HEK293 (cell line): ENCODE data around the gene RRAS.
"Not testable (repeated sequence)": the region's sequence is repeated elsewhere in the genome, so short reads cannot be mapped to it uniquely, and the experiment has no call there.

Source experiments
- CTCF ChIA-PET: fragments of 350-600 bp; formaldehyde crosslinking; extraction: SDS; loops from one replicate; lab custom pipeline; 2021; ENCODE audit warnings: antibody characterized with exemption; lab: Yijun Ruan, JAX
- POLR2A ChIA-PET: fragments of 300-600 bp; formaldehyde crosslinking; extraction: SDS; loops from one replicate; lab custom pipeline; 2020; ENCODE audit warnings: antibody characterized with exemption, inconsistent platforms; lab: Yijun Ruan, JAX
- H3K27ac ChIP-seq: fragments of 200-500 bp; sonication (Bioruptor generic); 2 replicates; pipeline ENCODE4 v1.5.1; 2014; ENCODE audit warnings: low read depth, low read length, control low read depth, inconsistent platforms; ENCODE audit errors: extremely low read depth
- H3K36me3 ChIP-seq, 2 experiments: fragments of 200-500 bp in 1 of 2; sonication (Bioruptor generic) in 1 of 2; 1 replicate in 1 of 2; 2 replicates in 1 of 2; pipeline ENCODE4 v1.5.1; 2014 to 2017; ENCODE audit warnings: inconsistent platforms in 2 of 2, low read length in 2 of 2; ENCODE audit not compliant: control insufficient read depth in 2 of 2, insufficient read depth in 1 of 2
- H3K4me1 ChIP-seq: fragments of 200-500 bp; sonication (Bioruptor generic); 2 replicates; pipeline ENCODE4 v1.5.1; 2014; ENCODE audit warnings: mild to moderate bottlenecking, low read length, inconsistent platforms; ENCODE audit not compliant: control insufficient read depth, insufficient read depth
- H3K4me3 ChIP-seq: 2 replicates; pipeline ENCODE4 v1.5.1; 2011; ENCODE audit warnings: low read depth, mild to moderate bottlenecking, control low read depth, low read length, moderate library complexity
- H3K9me3 ChIP-seq: fragments of 200-500 bp; sonication (Bioruptor generic); 2 replicates; pipeline ENCODE4 v1.5.1; 2014; ENCODE audit warnings: low read depth, low read length, inconsistent platforms; ENCODE audit not compliant: control insufficient read depth, insufficient read depth
- FEZF1 ChIP-seq: fragments of 450-650 bp; formaldehyde crosslinking; IDR thresholded peaks from 2 replicates; pipeline ENCODE4 v1.5.1; 2016; ENCODE audit warnings: missing biosample characterization, missing genetic modification characterization
- GLIS2 ChIP-seq: fragments of 450-650 bp; formaldehyde crosslinking; IDR thresholded peaks from 2 replicates; pipeline ENCODE4 v1.5.1; 2016; ENCODE audit warnings: missing biosample characterization, missing genetic modification characterization
- HOXD13 ChIP-seq: sonication (generic); formaldehyde crosslinking; IDR thresholded peaks from 2 replicates; pipeline ENCODE4 v1.8.0; 2022; ENCODE audit warnings: missing genetic modification reagents, borderline replicate concordance
- KLF10 ChIP-seq: fragments of 450-650 bp; IDR thresholded peaks from 2 replicates; pipeline ENCODE4 v1.5.1; 2018; ENCODE audit warnings: missing biosample characterization, mild to moderate bottlenecking, missing genetic modification characterization
- TRIM28 ChIP-seq: IDR thresholded peaks from 2 replicates; pipeline ENCODE4 v1.6.1; 2011; ENCODE audit warnings: low read length, control low read depth, borderline replicate concordance
- ZBTB8A ChIP-seq: fragments of 450-650 bp; formaldehyde crosslinking; IDR thresholded peaks from 2 replicates; pipeline ENCODE4 v1.5.1; 2016; ENCODE audit warnings: missing biosample characterization, missing genetic modification characterization
- ZNF138 ChIP-seq: fragments of 450-650 bp; formaldehyde crosslinking; IDR thresholded peaks from 2 replicates; pipeline ENCODE4 v1.5.1; 2016; ENCODE audit warnings: missing biosample characterization, missing genetic modification characterization, borderline replicate concordance
- ZNF157 ChIP-seq: fragments of 450-650 bp; formaldehyde crosslinking; IDR thresholded peaks from 2 replicates; pipeline ENCODE4 v1.5.1; 2016; ENCODE audit warnings: missing biosample characterization, missing genetic modification characterization
- ZNF174 ChIP-seq: fragments of 450-650 bp; formaldehyde crosslinking; IDR thresholded peaks from 2 replicates; pipeline ENCODE4 v1.5.0; 2017; ENCODE audit warnings: missing biosample characterization, mild to moderate bottlenecking, missing genetic modification characterization
- ZNF366 ChIP-seq: fragments of 450-650 bp; formaldehyde crosslinking; conservative IDR thresholded peaks from 2 replicates; pipeline ENCODE4 v1.5.1; 2016; ENCODE audit warnings: missing biosample characterization, missing genetic modification characterization
- ZNF391 ChIP-seq: fragments of 450-650 bp; formaldehyde crosslinking; IDR thresholded peaks from 2 replicates; pipeline ENCODE4 v1.5.1; 2016; ENCODE audit warnings: low read depth, missing biosample characterization, missing genetic modification characterization, borderline replicate concordance
- ZNF473 ChIP-seq: fragments of 450-650 bp; formaldehyde crosslinking; IDR thresholded peaks from 2 replicates; pipeline ENCODE4 v1.5.1; 2017; ENCODE audit warnings: missing biosample characterization, missing genetic modification characterization
- ZNF664 ChIP-seq: fragments of 450-650 bp; formaldehyde crosslinking; IDR thresholded peaks from 2 replicates; pipeline ENCODE4 v1.5.1; 2016; ENCODE audit warnings: missing biosample characterization, missing genetic modification characterization
- ZNF704 ChIP-seq: fragments of 450-650 bp; formaldehyde crosslinking; IDR thresholded peaks from 2 replicates; pipeline ENCODE4 v1.5.1; 2016; ENCODE audit warnings: missing biosample characterization, missing genetic modification characterization
- ZNF768 ChIP-seq: fragments of 450-650 bp; formaldehyde crosslinking; IDR thresholded peaks from 2 replicates; pipeline ENCODE4 v1.5.1; 2018; ENCODE audit warnings: missing biosample characterization, mild to moderate bottlenecking, missing genetic modification characterization
- ZNF830 ChIP-seq: fragments of 450-650 bp; IDR thresholded peaks from 2 replicates; pipeline ENCODE4 v1.5.0; 2018; ENCODE audit warnings: missing biosample characterization, missing genetic modification characterization, low read depth, mild to moderate bottlenecking, moderate library complexity
- ZSCAN16 ChIP-seq: fragments of 450-650 bp; formaldehyde crosslinking; IDR thresholded peaks from 2 replicates; pipeline ENCODE4 v1.5.1; 2016; ENCODE audit warnings: missing biosample characterization, missing genetic modification characterization
- TF ChIP-seq, protein P1 (sequence below): fragments of 450-650 bp; formaldehyde crosslinking; IDR thresholded peaks from 2 replicates; pipeline ENCODE4 v1.5.1; 2016; ENCODE audit warnings: missing biosample characterization, missing genetic modification characterization

The RRAS gene

GRCh38 chr19:49624967-49625910, 14.7 kb downstream of the RRAS start:
- Histone ChIP-seq H3K4me3 (no peak overlapping the region), H3K9me3 (no peaks in the 10 kb centered on the region), H3K4me1 (no peaks in the 10 kb centered on the region), H3K36me3 (peaks cover 38 to 41% of the 10 kb centered on the region in 2 experiments), H3K27ac (no peak overlapping the region)
- TF ChIP-seq ZNF830 (tag by site-specific recombination) (no peak), HOXD13 (CRISPR knock-in tag) (no peak), ZNF366 (tag by site-specific recombination) (no peak), GLIS2 (0 out of 2 replicates have a peak, but pooled peaks have one; percentile 20), ZNF174 (tag by site-specific recombination) (no peak)
- ChIA-PET CTCF (interaction anchor here (1.0 to 1.1 kb wide), 2 partner anchors 29 to 55 kb away, joined by 3 read pairs; no protein-coding TSS in a partner anchor), POLR2A (interaction anchor here (0.7 to 1.4 kb wide), 3 partner anchors 15 to 33 kb away, joined by 4 to 5 read pairs (median 4); partner anchors contain the start of gene RRAS)

GRCh38 chr19:49617860-49618259, 22.1 kb downstream of the RRAS start:
- ChIA-PET POLR2A (interaction anchor here (0.5 to 2.1 kb wide), 3 partner anchors 23 to 222 kb away, joined by 3 to 9 read pairs (median 5); no protein-coding TSS in a partner anchor), CTCF (interaction anchor here (0.7 to 1.2 kb wide), 3 partner anchors 14 to 818 kb away, joined by 3 to 4 read pairs (median 3); no protein-coding TSS in a partner anchor)
- H3K36me3 ChIP-seq = peaks cover 68 to 78% of the 10 kb centered on the region in 2 experiments

GRCh38 chr19:49616945-49617344, 23.0 kb downstream of the RRAS start:
- POLR2A ChIA-PET = interaction anchor here (0.5 to 2.1 kb wide), 4 partner anchors 11 to 121 kb away, joined by 3 to 9 read pairs (median 5); no protein-coding TSS in a partner anchor
- 0 out of 2 replicates have a peak, but pooled peaks have one; percentile 34 for TF ChIP-seq ZNF664
- no peak for TF ChIP-seq ZNF157 (tag by site-specific recombination)
- no peak for TF ChIP-seq ZNF391
- TF ChIP-seq, protein P1, sequence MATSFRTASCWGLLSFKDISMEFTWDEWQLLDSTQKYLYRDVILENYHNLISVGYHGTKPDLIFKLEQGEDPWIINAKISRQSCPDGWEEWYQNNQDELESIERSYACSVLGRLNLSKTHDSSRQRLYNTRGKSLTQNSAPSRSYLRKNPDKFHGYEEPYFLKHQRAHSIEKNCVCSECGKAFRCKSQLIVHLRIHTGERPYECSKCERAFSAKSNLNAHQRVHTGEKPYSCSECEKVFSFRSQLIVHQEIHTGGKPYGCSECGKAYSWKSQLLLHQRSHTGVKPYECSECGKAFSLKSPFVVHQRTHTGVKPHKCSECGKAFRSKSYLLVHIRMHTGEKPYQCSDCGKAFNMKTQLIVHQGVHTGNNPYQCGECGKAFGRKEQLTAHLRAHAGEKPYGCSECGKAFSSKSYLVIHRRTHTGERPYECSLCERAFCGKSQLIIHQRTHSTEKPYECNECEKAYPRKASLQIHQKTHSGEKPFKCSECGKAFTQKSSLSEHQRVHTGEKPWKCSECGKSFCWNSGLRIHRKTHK (tag by site-specific recombination) = peak; percentile 98
- Histone ChIP-seq H3K27ac (no peak overlapping the region), H3K9me3 (no peaks in the 10 kb centered on the region), H3K4me1 (no peaks in the 10 kb centered on the region), H3K4me3 (no peak overlapping the region), H3K36me3 (peaks cover 70 to 78% of the 10 kb centered on the region in 2 experiments)
- CTCF ChIA-PET = interaction anchor here (1.0 to 1.2 kb wide), 3 partner anchors 46 to 71 kb away, joined by 3 to 4 read pairs (median 4); no protein-coding TSS in a partner anchor

More at GRCh38 chr19:49617860-49618259, 22.1 kb downstream of the RRAS start:
- not testable (repeated sequence) for H3K27ac ChIP-seq, H3K4me1 ChIP-seq, H3K4me3 ChIP-seq, H3K9me3 ChIP-seq

DNA sequence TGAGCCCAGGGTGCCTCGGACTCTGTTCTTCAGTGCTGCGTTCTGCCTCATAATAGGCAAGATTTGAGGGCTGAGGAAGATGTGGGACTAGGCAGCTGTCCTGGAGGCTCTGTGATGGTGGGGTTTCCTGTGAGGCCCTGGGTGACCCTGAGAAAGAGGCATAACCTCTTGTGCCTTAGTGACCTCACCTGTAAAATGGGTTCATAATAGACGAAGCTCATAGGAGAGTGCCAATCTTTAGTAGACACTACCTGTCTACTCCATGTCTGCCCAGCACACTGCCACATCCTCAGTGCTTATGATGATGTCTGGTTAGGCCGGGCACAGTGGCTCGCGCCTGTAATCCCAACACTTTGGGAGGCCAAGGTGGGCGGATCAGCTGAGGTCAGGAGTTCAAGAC, 23.4 kb downstream of the RRAS start:
- ChIA-PET POLR2A (interaction anchor here (0.5 to 2.1 kb wide), 2 partner anchors 23 to 24 kb away, joined by 4 to 9 read pairs; no protein-coding TSS in a partner anchor), CTCF (interaction anchor here (1.0 kb wide), 2 partner anchors 55 to 70 kb away, joined by 3 to 4 read pairs; no protein-coding TSS in a partner anchor)

DNA sequence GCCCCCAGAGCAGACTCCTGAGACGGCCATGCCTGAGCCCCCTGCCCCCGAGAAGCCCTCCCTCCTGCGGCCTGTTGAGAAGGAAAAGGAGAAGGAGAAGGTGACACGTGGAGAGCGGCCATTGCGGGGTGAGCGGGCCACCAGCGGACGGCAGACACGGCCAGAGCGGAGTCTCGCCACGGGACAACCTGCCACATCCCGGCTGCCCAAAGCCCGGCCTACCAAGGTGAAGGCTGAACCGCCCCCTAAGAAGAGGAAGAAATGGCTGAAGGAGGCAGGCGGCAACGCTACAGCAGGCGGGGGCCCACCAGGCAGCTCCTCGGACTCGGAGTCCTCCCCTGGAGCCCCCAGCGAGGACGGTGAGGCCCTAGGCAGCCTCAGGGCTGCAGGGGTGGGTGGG, 24.1 kb downstream of the RRAS start:
- Histone ChIP-seq H3K4me1 (no peaks in the 10 kb centered on the region), H3K9me3 (no peaks in the 10 kb centered on the region), H3K27ac (no peak overlapping the region), H3K36me3 (peaks cover 66 to 80% of the 10 kb centered on the region in 2 experiments), H3K4me3 (no peak overlapping the region)
- POLR2A ChIA-PET = interaction anchor here (2.1 kb wide), 1 partner anchor 25 kb away, joined by 9 read pairs; no protein-coding TSS in a partner anchor
- CTCF ChIA-PET = no interaction called here
- TF ChIP-seq ZNF473 (no peak), ZNF768 (tag by site-specific recombination) (no peak), TRIM28 (no peak), ZNF138 (tag by site-specific recombination) (no peak), FEZF1 (no peak), ZNF704 (tag by site-specific recombination) (no peak)

More for the DNA sequence above, 23.4 kb downstream of the RRAS start:
- Histone ChIP-seq H3K4me3 (no peak overlapping the region), H3K4me1 (no peaks in the 10 kb centered on the region), H3K9me3 (no peaks in the 10 kb centered on the region), H3K36me3 (peaks cover 66 to 74% of the 10 kb centered on the region in 2 experiments), H3K27ac (no peak overlapping the region)
- no peak for TF ChIP-seq ZBTB8A (tag by site-specific recombination)
- TF ChIP-seq ZSCAN16 (tag by site-specific recombination) = no peak
- no peak for TF ChIP-seq KLF10 (tag by site-specific recombination)
